Measurements from ENCODE around the gene ZRANB2.

ZRANB2 gene

GRCh38 chr1:71080739-71081696, at the start of gene ZRANB2:
Gene ZRANB2, minus strand, starts transcription at chr1:71081035. Its CDS starts 40 bp downstream, at chr1:71080995.
- DNase-seq (ENCODE audit: low read depth, low spot score) = peak; percentile 85
- peak within 1 kb of the TSS; percentile 86 for H3K27ac ChIP-seq

- no peak for DNase-seq (ENCODE audit: low read depth, low spot score)
- no peak overlapping the region for H3K27ac ChIP-seq
Measured at GRCh38 chr1:71128060-71128459, 47.2 kb upstream of the ZRANB2 start.

- no peak for DNase-seq (ENCODE audit: low read depth, low spot score)
- H3K27ac ChIP-seq = no peak overlapping the region
Measured at GRCh38 chr1:71118086-71118485, 37.3 kb upstream of the ZRANB2 start.

- no peak overlapping the region for H3K27ac ChIP-seq
- no peak for DNase-seq (ENCODE audit: low read depth, low spot score)
Measured at GRCh38 chr1:71116729-71117128, 35.9 kb upstream of the ZRANB2 start.

- H3K27ac ChIP-seq = no peak overlapping the region
- no peak for DNase-seq (ENCODE audit: low read depth, low spot score)
Measured at GRCh38 chr1:71106658-71107322, 26.0 kb upstream of the ZRANB2 start.

GRCh38 chr1:71104417-71104816, 23.6 kb upstream of the ZRANB2 start:
- no peak overlapping the region for H3K27ac ChIP-seq
- DNase-seq (ENCODE audit: low read depth, low spot score) = no peak

GRCh38 chr1:71101839-71102376, 21.1 kb upstream of the ZRANB2 start:
- no peak for DNase-seq (ENCODE audit: low read depth, low spot score)
- H3K27ac ChIP-seq = no peak overlapping the region

GRCh38 chr1:71097428-71097827, 16.6 kb upstream of the ZRANB2 start:
- H3K27ac ChIP-seq = no peak overlapping the region
- no peak for DNase-seq (ENCODE audit: low read depth, low spot score)

- DNase-seq (ENCODE audit: low read depth, low spot score) = no peak
- H3K27ac ChIP-seq = no peak overlapping the region
Measured at GRCh38 chr1:71094913-71095312, 14.1 kb upstream of the ZRANB2 start.

- no peak overlapping the region for H3K27ac ChIP-seq
- DNase-seq (ENCODE audit: low read depth, low spot score) = no peak
Measured at GRCh38 chr1:71093938-71094337, 13.1 kb upstream of the ZRANB2 start.

- no peak for DNase-seq (ENCODE audit: low read depth, low spot score)
- H3K27ac ChIP-seq = peak overlapping the region; percentile 62
Measured at GRCh38 chr1:71089536-71090270, 8.9 kb upstream of the ZRANB2 start.

- DNase-seq (ENCODE audit: low read depth, low spot score) = peak; percentile 10
Measured at GRCh38 chr1:71088645-71089287, 7.9 kb upstream of the ZRANB2 start.

GRCh38 chr1:71087713-71088112, 6.9 kb upstream of the ZRANB2 start:
- no peak overlapping the region for H3K27ac ChIP-seq
- no peak for DNase-seq (ENCODE audit: low read depth, low spot score)

More at GRCh38 chr1:71088645-71089287, 7.9 kb upstream of the ZRANB2 start:
- peak overlapping the region; percentile 62 for H3K27ac ChIP-seq

GRCh38 chr1:71087060-71087459, 6.2 kb upstream of the ZRANB2 start:
- no peak overlapping the region for H3K27ac ChIP-seq
- no peak for DNase-seq (ENCODE audit: low read depth, low spot score)

GRCh38 chr1:71086331-71086730, 5.5 kb upstream of the ZRANB2 start:
- DNase-seq (ENCODE audit: low read depth, low spot score) = peak; percentile 92
- peak overlapping the region; percentile 32 for H3K27ac ChIP-seq

GRCh38 chr1:71083271-71083670, 2.4 kb upstream of the ZRANB2 start:
- H3K27ac ChIP-seq = no peak overlapping the region
- DNase-seq (ENCODE audit: low read depth, low spot score) = no peak

- no peak for DNase-seq (ENCODE audit: low read depth, low spot score)
- H3K27ac ChIP-seq = peak overlapping the region; percentile 86
Measured at GRCh38 chr1:71081697-71082080, 854 bp upstream of the ZRANB2 start.

GRCh38 chr1:71080230-71080738, 551 bp downstream of the ZRANB2 start:
- H3K27ac ChIP-seq = peak overlapping the region; percentile 86
- no peak for DNase-seq (ENCODE audit: low read depth, low spot score)

- no peak overlapping the region for H3K27ac ChIP-seq
- DNase-seq (ENCODE audit: low read depth, low spot score) = no peak
Measured at GRCh38 chr1:71074681-71075080, 6.2 kb downstream of the ZRANB2 start.

- no peak for DNase-seq (ENCODE audit: low read depth, low spot score)
- no peak overlapping the region for H3K27ac ChIP-seq
Measured at GRCh38 chr1:71072273-71072672, 8.6 kb downstream of the ZRANB2 start.
